Stimulated activated CD8-positive, alpha-beta memory T cell treated with anti-CD3 and anti-CD28 coated beads, Interleukin-4, amount 100 ng/mL, for 1 hour (primary cell): ENCODE results near the gene KDM4B.

Experiments used
- DNase-seq, 2 donors: peaks; one replicate each; pipeline ENCODE4 v3.0.0-alpha.2; 2020; ENCODE audit warnings: low read depth in 2 of 2, low spot score in 1 of 2

KDM4B gene

DNA sequence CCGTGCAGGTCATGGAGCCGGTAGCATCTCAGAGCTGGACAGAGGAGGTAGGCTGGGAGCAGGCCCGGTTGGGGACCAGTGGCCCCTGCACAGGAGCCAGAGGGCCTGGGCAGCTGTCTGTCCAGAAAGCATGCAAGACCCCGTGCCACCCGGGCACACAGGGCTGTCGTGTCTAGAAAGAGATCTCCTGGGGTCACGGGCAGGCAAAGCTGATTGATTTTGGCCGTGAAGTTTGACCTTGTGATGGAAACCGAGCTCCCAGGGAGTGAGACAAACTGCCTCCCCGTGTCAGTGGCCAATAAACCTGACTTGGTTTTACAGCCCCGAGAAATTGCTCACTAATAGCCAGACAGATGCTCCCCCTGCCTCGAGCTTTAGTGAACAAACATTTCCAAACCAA, 98.8 kb downstream of the KDM4B start:
- no peak for DNase-seq

DNA sequence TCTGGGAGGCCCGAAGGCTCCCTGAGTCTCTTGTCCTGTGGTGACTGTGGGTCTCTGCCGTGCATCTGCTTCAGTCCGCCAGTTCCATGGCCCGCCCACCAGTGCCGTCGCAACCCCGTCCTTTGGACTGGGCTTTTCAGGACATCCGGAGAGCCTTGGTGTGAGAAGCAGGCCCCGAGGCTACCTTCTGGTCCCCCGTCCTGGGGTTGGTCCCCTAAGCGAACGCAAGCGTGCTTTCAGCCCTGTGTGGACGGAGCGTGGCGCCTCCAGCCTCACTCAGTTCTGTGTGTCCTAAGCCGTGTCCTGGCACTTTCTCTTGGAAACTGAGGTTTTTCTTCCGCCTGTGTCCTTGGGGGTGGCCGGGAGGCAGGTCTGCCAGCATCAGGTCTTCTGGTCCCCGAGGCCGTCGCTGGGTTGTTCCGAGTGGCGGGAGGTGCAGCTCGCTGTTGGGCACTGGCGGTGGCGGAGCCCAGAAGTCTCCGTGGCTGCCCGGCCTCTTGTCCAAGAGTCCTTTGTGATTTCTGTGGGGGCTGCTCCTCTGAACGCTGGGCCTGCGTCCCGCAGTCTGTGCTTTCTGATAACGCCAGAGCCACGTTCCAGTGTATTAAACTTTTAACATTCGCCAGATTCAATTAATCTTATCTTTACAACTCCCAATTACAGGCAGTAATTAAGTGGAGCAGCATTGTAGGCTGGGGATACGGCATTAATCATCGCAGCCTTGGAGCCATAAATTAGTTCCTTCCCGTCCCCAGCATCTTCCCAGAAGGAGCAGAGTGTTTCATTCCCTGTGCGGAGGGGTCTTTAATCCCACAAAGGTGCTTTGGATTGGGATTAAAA, 99.5 kb downstream of the KDM4B start:
- DNase-seq = no peak

DNA sequence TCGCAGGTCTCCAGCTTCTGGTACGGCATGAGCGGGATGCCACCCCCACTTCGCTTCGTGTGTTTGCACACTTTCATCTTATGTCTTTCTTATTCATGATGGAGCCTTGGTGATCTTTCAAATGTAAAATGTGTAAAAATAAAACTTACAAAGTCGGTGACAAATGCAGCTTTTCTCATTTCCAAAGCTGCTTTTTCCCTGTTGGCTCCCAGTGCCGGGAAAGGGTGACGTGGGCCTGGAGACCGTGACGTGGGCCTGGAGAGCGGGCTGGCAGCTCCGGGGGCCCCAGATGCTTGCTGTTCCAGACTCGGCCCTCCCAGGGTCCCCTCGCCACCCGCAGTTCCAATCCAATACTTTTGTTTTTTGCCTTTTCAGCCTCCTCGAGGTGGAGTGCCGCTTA, 101.4 kb downstream of the KDM4B start:
- DNase-seq = no peak

GRCh38 chr19:5070930-5071329, 102.0 kb downstream of the KDM4B start:
- DNase-seq = no peak

DNA sequence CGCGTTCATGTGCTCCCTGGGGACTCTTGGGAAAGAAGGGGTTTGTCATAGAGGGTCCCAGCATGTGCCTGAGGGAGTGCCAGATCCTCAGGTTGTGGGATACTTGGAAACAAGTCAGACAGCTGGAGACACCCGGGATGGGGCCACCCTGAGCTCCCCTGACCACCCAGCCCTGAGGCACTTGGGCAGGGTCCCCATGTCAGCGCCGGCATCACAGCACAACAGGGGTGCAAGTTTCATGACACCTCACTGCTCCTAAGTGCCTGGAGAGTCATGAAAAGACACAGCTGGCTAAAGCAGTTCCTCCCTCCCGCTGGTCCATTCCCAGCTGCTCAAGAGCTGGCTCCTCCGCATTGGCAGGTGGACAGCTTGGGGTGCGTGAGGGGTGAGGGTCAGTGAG, 102.7 kb downstream of the KDM4B start:
- DNase-seq = no peak

- DNase-seq = no peak
Measured at GRCh38 chr19:5072115-5072514, 103.2 kb downstream of the KDM4B start.

GRCh38 chr19:5073153-5073844, 104.4 kb downstream of the KDM4B start:
- no peak for DNase-seq

GRCh38 chr19:5074407-5074806, 105.5 kb downstream of the KDM4B start:
- no peak for DNase-seq

GRCh38 chr19:5074830-5075394, 106.0 kb downstream of the KDM4B start:
- DNase-seq = no peak

GRCh38 chr19:5075597-5075996, 106.7 kb downstream of the KDM4B start:
- DNase-seq = no peak

GRCh38 chr19:5076440-5077208, 107.7 kb downstream of the KDM4B start:
- DNase-seq = no peak

- DNase-seq = no peak
Measured at GRCh38 chr19:5077209-5077515, 108.2 kb downstream of the KDM4B start.

GRCh38 chr19:5078182-5078581, 109.3 kb downstream of the KDM4B start:
- DNase-seq = no peak

GRCh38 chr19:5078666-5079065, 109.8 kb downstream of the KDM4B start:
- DNase-seq = no peak

GRCh38 chr19:5079071-5079774, 110.3 kb downstream of the KDM4B start:
- DNase-seq = no peak

- no peak for DNase-seq
Measured at GRCh38 chr19:5080030-5080654, 111.2 kb downstream of the KDM4B start.

DNA sequence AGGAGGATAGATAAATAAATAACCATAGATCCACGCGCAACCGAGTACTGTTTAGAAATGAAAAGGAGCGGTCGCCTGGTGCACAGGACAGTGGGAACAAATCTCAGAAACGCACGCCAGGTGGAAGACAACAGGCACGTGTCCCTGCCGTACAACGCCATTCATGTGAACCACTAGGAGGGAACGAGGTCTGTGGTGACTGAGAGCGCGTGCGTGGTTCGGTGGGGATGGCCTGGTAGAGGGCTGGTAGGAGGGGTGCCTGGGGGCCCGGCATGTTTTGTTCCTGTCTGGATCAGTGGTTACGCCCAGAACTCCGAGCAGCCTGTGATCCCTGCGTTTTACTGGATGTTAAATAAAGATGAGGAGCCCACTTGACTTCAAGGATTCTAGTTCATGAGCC, 111.9 kb downstream of the KDM4B start:
- DNase-seq = no peak

GRCh38 chr19:5081443-5082161, 112.7 kb downstream of the KDM4B start:
- no peak for DNase-seq

DNA sequence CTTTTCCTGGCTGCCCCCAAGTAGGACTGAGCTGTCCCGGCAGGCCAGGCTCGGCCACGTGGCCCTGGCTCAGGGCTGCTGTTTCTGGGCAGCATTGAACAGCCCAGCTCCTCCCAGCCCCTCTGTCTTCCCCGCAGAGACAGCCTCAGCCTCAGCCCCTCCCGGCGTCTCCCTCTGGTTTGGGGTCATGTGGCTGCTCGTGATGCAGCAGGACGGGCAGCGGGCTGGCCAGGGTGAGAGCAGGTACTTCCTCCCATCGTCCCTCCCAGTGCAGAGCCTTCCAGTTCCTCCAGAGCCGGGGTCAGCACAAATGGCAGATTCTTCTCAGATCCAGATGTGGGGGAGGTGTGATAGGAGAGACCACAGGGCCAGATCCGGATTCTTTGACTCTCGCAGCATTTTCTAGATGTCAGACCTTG, 114.6 kb downstream of the KDM4B start:
- no peak for DNase-seq

GRCh38 chr19:5085566-5085965, 116.7 kb downstream of the KDM4B start:
- DNase-seq = no peak
